Fibroblast of the aortic adventitia (primary cell): Measurements from ENCODE around the gene GRIK1. TPM values are rescaled to one million over a fixed set of nuclear protein-coding genes. Genes with fewer than 3 reads are reported as not detected.

Source experiments
- DNase-seq: peaks from one replicate; pipeline ENCODE4 v3.0.0-alpha.2; 2010; ENCODE audit warnings: low read depth
- H3K4me3 ChIP-seq: 2 replicates; pipeline ENCODE4 v1.5.1; 2011; ENCODE audit warnings: low read depth, mild to moderate bottlenecking, control low read depth, low read length, moderate library complexity
- CTCF ChIP-seq: IDR thresholded peaks from 2 replicates; pipeline ENCODE4 v1.5.1; 2011; ENCODE audit warnings: mild to moderate bottlenecking, low read length, control low read depth, inconsistent platforms; ENCODE audit not compliant: insufficient read depth
- total RNA-seq: library from RNA; depleted of rRNA; stranded (reverse); fragments of >200 nt; gene quantifications from 2 replicates; pipeline ENCODE4 v1.2.3, GENCODE V29; 2012; ENCODE audit warnings: low replicate concordance

Gene GRIK1
- total RNA-seq, 1 donor: 0.81 TPM

GRCh38 chr21:29739176-29739575, 200.6 kb downstream of the GRIK1 start:
- no peak for TF ChIP-seq CTCF
- no peak overlapping the region for H3K4me3 ChIP-seq
- no peak for DNase-seq

DNA sequence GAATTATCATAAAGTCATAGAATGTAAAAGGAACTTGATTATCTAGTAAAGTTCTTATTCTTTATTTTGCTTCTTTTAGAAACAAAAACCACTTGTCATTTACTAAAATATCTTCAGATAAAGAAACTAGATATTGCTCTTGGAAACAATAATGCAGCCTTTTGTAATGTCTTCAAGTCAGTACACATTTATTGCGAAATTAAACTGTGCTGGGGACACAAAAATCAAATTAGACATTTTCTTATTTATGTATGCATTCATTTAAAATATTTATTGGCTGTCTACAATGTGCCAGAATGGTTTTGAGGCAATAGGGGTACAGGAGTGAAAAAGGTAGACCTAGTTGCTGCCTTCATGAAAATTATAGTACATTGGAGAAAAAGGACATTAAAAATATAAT, 201.1 kb downstream of the GRIK1 start:
- H3K4me3 ChIP-seq: no peak overlapping the region
- TF ChIP-seq CTCF: no peak
- no peak for DNase-seq

GRCh38 chr21:29737186-29737585, 202.6 kb downstream of the GRIK1 start:
- H3K4me3 ChIP-seq: no peak overlapping the region
- DNase-seq: peak; percentile 46
- no peak for TF ChIP-seq CTCF

DNA sequence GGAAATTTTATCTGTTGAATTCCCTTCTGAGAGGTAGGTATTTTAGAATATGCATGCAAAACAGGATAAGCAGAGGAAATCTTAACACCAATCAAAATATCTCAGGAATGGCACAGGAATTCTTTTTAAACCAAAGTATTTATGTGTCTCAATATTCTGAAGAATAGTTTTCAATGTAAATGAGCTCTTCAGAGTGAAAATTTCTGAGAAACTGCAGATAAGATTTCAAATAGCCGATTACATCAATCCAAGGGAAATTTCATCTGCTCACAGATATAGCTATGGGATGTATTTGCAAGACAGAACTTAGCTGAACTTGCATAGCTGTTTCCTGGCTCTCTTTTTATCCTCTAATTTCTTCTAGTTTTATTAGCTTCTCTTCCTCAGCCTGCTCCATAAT, 209.5 kb downstream of the GRIK1 start:
- TF ChIP-seq CTCF: no peak
- DNase-seq: peak; percentile 40
- no peak overlapping the region for H3K4me3 ChIP-seq

DNA sequence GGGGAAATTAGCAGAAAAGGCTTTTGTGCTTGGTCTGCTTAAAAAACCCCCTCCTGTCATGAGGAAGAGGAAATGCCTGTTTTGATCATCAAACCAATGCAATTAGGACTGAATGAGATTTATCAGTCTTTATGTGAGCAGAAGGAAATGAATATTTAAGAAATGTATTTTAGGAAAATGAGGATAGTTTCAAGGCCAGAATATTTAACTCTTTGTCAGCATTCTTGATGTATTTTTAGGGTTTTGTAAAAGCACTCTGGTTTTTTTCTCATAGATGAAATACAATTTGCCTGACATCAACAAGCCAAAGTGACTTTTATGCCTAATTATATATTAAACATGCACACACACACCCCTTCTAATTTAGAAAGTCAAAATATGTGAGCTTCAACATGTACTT, 213.8 kb downstream of the GRIK1 start:
- no peak for TF ChIP-seq CTCF

GRCh38 chr21:29725025-29725736, 214.6 kb downstream of the GRIK1 start:
- no peak for DNase-seq
- no peak overlapping the region for H3K4me3 ChIP-seq
- no peak for TF ChIP-seq CTCF

More for the DNA sequence above, 213.8 kb downstream of the GRIK1 start:
- DNase-seq: no peak
- no peak overlapping the region for H3K4me3 ChIP-seq

- DNase-seq: no peak
- H3K4me3 ChIP-seq: no peak overlapping the region
- no peak for TF ChIP-seq CTCF
These were observed 217.8 kb downstream of the GRIK1 start for GRCh38 chr21:29721964-29722363.
